ENCODE results near the gene TCEAL4. TPM values are rescaled to one million over a fixed set of nuclear protein-coding genes. Genes with fewer than 3 reads are reported as not detected.

The TCEAL4 gene
- total RNA-seq, 1 donor from 2014 or later = 46.5 TPM

- no peaks in the 10 kb centered on the region for H3K9me3 Mint-ChIP-seq
Measured at GRCh38 chrX:103635436-103635835, 50.1 kb downstream of the TCEAL4 start.

More at GRCh38 chrX:103635436-103635835, 50.1 kb downstream of the TCEAL4 start:
- Mint-ChIP-seq H3K36me3 (ENCODE audit: low read depth) (peaks cover 3% of the 10 kb centered on the region), H3K27ac (ENCODE audit: unreplicated experiment) (no peak overlapping the region), H3K4me1 (peaks cover 3% of the 10 kb centered on the region), H3K4me3 (no peak overlapping the region), H3K27me3 (ENCODE audit: low read depth) (no peaks in the 10 kb centered on the region)
- TF ChIP-seq CTCF (conservative IDR thresholded peaks at IDR 0.05) = no peak
- no peak for DNase-seq (ENCODE audit: low read depth, low spot score)

Other genes with a start within 250 kb of the TCEAL4 start
- gene TCEAL9, start 229.0 kb upstream of the TCEAL4 start, total RNA-seq = 42.8 and 46.4 TPM in 2 replicates
- gene BEX3, start 209.0 kb upstream of the TCEAL4 start, total RNA-seq = 310 and 334 TPM in 2 replicates
- gene RAB40A, start 66.0 kb upstream of the TCEAL4 start, total RNA-seq = 0.34 and 0.70 TPM in 2 replicates
- 10.0 and 11.1 TPM in 2 replicates for gene TCEAL3, start 22.4 kb downstream of the TCEAL4 start, total RNA-seq
- gene TCEAL1, start 43.5 kb downstream of the TCEAL4 start, total RNA-seq = 12.2 and 13.0 TPM in 2 replicates
- gene MORF4L2, start 101.2 kb downstream of the TCEAL4 start, total RNA-seq = 412 TPM in 2 replicates
- gene TMEM31, start 125.4 kb downstream of the TCEAL4 start, total RNA-seq = 2.0 TPM in 1 of 2 replicates, not detected in the other
- gene PLP1, start 191.3 kb downstream of the TCEAL4 start, total RNA-seq = 265 and 288 TPM in 2 replicates
- 3.4 and 3.7 TPM in 2 replicates for gene RAB9B, start 246.7 kb downstream of the TCEAL4 start, total RNA-seq

Data from neural crest cell (in vitro differentiated cells).